Body of pancreas (tissue), 4 donors: Measurements from ENCODE around the gene NFKB2. TPM values are rescaled to one million over a fixed set of nuclear protein-coding genes. Genes with fewer than 3 reads are reported as not detected.

ENCODE experiments used
- ATAC-seq: fragments of 150-250 bp; one replicate; pipeline ENCODE4 v1.9.1; 2016
- DNase-seq, 4 donors: peaks; one replicate each; pipeline ENCODE4 v3.0.0-alpha.2; 2019
- H3K27ac ChIP-seq, 4 donors: fragments of 200-600 bp; sonication (generic); 1 replicate in 3 of 4; 2 replicates in 1 of 4; pipeline versions ENCODE4 v1.5.1 to v1.6.1; 2016 to 2019; ENCODE audit warnings: mild to moderate bottlenecking in 1 of 4, mixed read lengths in 1 of 4, moderate library complexity in 1 of 4
- H3K27me3 ChIP-seq, 2 donors: fragments of 200-600 bp; sonication (generic); one replicate each; pipeline ENCODE4 v1.6.0; 2016; ENCODE audit warnings: mild to moderate bottlenecking in 1 of 2
- H3K36me3 ChIP-seq, 2 donors: fragments of 200-600 bp; sonication (generic); replicated peaks in 1 of 2; 2 replicates each; pipeline ENCODE4 v1.5.1; 2016; ENCODE audit warnings: low read depth in 2 of 2; ENCODE audit not compliant: insufficient read depth in 1 of 2
- H3K4me1 ChIP-seq: fragments of 200-600 bp; sonication (generic); one replicate; pipeline ENCODE4 v1.6.0; 2016
- H3K4me3 ChIP-seq, 2 donors: fragments of 200-600 bp; sonication (generic); 1 replicate in 1 of 2; 2 replicates in 1 of 2; pipeline ENCODE4 v1.5.1; 2016 to 2019
- H3K9me3 ChIP-seq, 3 donors: fragments of 200-600 bp; sonication (generic); 1 replicate in 2 of 3; 2 replicates in 1 of 3; pipeline ENCODE4 v1.5.1; 2016
- POLR2A ChIP-seq, 3 donors: fragments of 450-650 bp; IDR thresholded peaks; one replicate each; pipeline ENCODE4 v1.6.1; 2016; ENCODE audit warnings: antibody characterized with exemption in 3 of 3, mild to moderate bottlenecking in 2 of 3
- WGBS, 2 donors: methylation state at CpG; one replicate each; pipeline ENCODE4 v1.1.5; 2017; 5-methylcytosine and 5-hydroxymethylcytosine counted together
- intact Hi-C: fragments of 100-400 bp; cut with DNase I; formaldehyde crosslinking; loops from one replicate; pipeline ENCODE4 v1.15.1; 2023
- total RNA-seq, 2 donors: library from RNA; depleted of rRNA; stranded (reverse); fragments of >200 nt; gene quantifications; one replicate each; pipeline ENCODE4 v1.1.0, GENCODE V29; 2016
- TF ChIP-seq, protein P1 (sequence below), 7 experiments: fragments of 450-650 bp in 4 of 7; fragments of 200-600 bp in 3 of 7; sonication (generic) in 3 of 7; IDR thresholded peaks; one replicate each; pipeline ENCODE4 v1.5.1; 2016 to 2019; ENCODE audit warnings: antibody characterized with exemption in 7 of 7

The NFKB2 gene
- total RNA-seq, 2 donors from 2014 or later, result 17.9 to 30.0 TPM

GRCh38 chr10:102375867-102376266, 19.6 kb upstream of the NFKB2 start:
- TF ChIP-seq POLR2A (IDR thresholded peaks at IDR 0.05), result no peak
- TF ChIP-seq, protein P1, sequence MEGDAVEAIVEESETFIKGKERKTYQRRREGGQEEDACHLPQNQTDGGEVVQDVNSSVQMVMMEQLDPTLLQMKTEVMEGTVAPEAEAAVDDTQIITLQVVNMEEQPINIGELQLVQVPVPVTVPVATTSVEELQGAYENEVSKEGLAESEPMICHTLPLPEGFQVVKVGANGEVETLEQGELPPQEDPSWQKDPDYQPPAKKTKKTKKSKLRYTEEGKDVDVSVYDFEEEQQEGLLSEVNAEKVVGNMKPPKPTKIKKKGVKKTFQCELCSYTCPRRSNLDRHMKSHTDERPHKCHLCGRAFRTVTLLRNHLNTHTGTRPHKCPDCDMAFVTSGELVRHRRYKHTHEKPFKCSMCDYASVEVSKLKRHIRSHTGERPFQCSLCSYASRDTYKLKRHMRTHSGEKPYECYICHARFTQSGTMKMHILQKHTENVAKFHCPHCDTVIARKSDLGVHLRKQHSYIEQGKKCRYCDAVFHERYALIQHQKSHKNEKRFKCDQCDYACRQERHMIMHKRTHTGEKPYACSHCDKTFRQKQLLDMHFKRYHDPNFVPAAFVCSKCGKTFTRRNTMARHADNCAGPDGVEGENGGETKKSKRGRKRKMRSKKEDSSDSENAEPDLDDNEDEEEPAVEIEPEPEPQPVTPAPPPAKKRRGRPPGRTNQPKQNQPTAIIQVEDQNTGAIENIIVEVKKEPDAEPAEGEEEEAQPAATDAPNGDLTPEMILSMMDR (IDR thresholded peaks at IDR 0.05), result no peak
- no peaks in the 10 kb centered on the region for H3K4me1 ChIP-seq
- no peaks in the 10 kb centered on the region for H3K27me3 ChIP-seq
- ATAC-seq, result no peak
- H3K36me3 ChIP-seq, result peaks cover 4 to 46% of the 10 kb centered on the region in 2 donors
- no peaks in the 10 kb centered on the region for H3K9me3 ChIP-seq
- no peak overlapping the region for H3K27ac ChIP-seq
- no peak overlapping the region for H3K4me3 ChIP-seq
- no peak for DNase-seq
- WGBS, 2 donors, result 86 to 88% methylated on average over 2 of the region's 2 CpGs
- intact Hi-C loops, result no loop called here

GRCh38 chr10:102376901-102377300, 18.6 kb upstream of the NFKB2 start:
- Histone ChIP-seq H3K27ac (no peak overlapping the region), H3K9me3 (no peaks in the 10 kb centered on the region), H3K4me1 (no peaks in the 10 kb centered on the region), H3K36me3 (peaks cover 4 to 39% of the 10 kb centered on the region in 2 donors), H3K4me3 (no peak overlapping the region), H3K27me3 (no peaks in the 10 kb centered on the region)
- DNase-seq (no peak), ATAC-seq (no peak)
- no peak for TF ChIP-seq POLR2A (IDR thresholded peaks at IDR 0.05)
- TF ChIP-seq, protein P1 (IDR thresholded peaks at IDR 0.05), result no peak
- WGBS, 2 donors, result 91 to 94% methylated on average over 12 of the region's 12 CpGs
- intact Hi-C loops, result no loop called here

DNA sequence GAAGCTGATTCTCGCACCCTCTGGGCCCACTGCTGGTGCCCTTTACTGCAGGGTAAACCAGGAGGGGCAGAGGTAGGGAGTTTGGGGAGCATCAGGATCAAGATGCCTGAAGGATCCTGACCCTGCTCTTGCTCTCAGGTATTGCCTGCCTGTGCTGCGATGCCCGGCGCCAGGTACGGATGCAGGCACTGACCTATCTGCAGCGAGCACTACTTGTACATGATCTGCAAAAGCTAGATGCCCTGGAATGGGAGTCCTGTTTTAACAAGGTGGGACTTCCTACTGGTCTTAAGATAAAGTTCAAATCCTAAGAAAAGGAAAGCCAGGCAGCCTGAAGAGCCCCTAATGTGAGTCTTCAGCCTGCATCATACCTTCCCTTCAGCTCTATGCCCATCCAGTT, 16.1 kb upstream of the NFKB2 start:
- intact Hi-C loops, result no loop called here
- Histone ChIP-seq H3K27ac (no peak overlapping the region), H3K36me3 (peaks cover 4 to 36% of the 10 kb centered on the region in 2 donors), H3K4me3 (no peak overlapping the region), H3K9me3 (no peaks in the 10 kb centered on the region), H3K4me1 (no peaks in the 10 kb centered on the region), H3K27me3 (no peaks in the 10 kb centered on the region)
- no peak for ATAC-seq
- no peak for DNase-seq
- 97% methylated on average over 5 to 6 of the region's 6 CpGs for WGBS, 2 donors
- no peak for TF ChIP-seq POLR2A (IDR thresholded peaks at IDR 0.05)
- TF ChIP-seq, protein P1 (IDR thresholded peaks at IDR 0.05), result no peak

DNA sequence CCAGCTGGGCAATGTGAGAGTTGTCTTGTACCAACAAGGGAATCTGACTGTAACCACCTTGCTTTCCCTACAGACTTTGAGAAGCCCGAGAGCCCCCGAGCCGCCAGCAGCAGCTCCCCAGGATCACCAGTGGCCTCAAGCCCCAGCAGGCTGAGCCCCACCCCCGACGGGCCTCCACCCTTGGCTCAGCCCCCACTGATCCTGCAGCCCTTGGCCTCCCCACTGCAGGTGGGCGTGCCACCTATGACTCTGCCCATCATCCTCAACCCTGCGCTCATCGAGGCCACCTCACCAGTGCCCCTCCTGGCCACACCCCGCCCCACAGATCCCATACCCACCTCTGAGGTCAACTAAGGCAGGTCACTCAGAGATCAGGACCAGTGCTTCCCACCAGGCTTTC, 13.5 kb upstream of the NFKB2 start:
- TF ChIP-seq, protein P1 (IDR thresholded peaks at IDR 0.05), result no peak
- no peak for TF ChIP-seq POLR2A (IDR thresholded peaks at IDR 0.05)
- 93 to 100% methylated on average over 1 to 9 of the region's 9 CpGs for WGBS, 2 donors
- Histone ChIP-seq H3K27ac (no peak overlapping the region), H3K4me1 (no peaks in the 10 kb centered on the region), H3K27me3 (no peaks in the 10 kb centered on the region), H3K9me3 (no peaks in the 10 kb centered on the region), H3K36me3 (peaks cover 4 to 20% of the 10 kb centered on the region in 2 donors), H3K4me3 (no peak overlapping the region)
- DNase-seq, result no peak
- no peak for ATAC-seq
- intact Hi-C loops, result loop anchor here (10.0 kb wide), 1 partner anchor 193 kb away; no protein-coding TSS in a partner anchor

GRCh38 chr10:102382871-102383270, 12.6 kb upstream of the NFKB2 start:
- H3K27me3 ChIP-seq, result no peaks in the 10 kb centered on the region
- no peak for DNase-seq
- intact Hi-C loops, result loop anchor here (10.0 kb wide), 1 partner anchor 192 kb away; no protein-coding TSS in a partner anchor
- no peak overlapping the region for H3K4me3 ChIP-seq
- peaks cover 4 to 20% of the 10 kb centered on the region in 2 donors for H3K36me3 ChIP-seq
- ATAC-seq, result no peak
- TF ChIP-seq, protein P1 (IDR thresholded peaks at IDR 0.05), result no peak
- no peak for TF ChIP-seq POLR2A (IDR thresholded peaks at IDR 0.05)
- WGBS, 2 donors, result 90 to 98% methylated on average over 7 to 8 of the region's 8 CpGs
- no peaks in the 10 kb centered on the region for H3K9me3 ChIP-seq
- H3K4me1 ChIP-seq, result no peaks in the 10 kb centered on the region
- H3K27ac ChIP-seq, result no peak overlapping the region
